Panc1 (cell line): ENCODE measurements around the gene ZC3H11A.

Source experiments
- POLR2AphosphoS5 ChIP-seq: IDR thresholded peaks from 2 replicates; pipeline ENCODE4 v1.6.1; 2012; ENCODE audit warnings: mild to moderate bottlenecking, low read depth, low read length, moderate library complexity
- SIN3A ChIP-seq: IDR thresholded peaks from 2 replicates; pipeline ENCODE4 v1.6.1; 2012; ENCODE audit warnings: low read depth, mild to moderate bottlenecking, low read length, moderate library complexity, borderline replicate concordance; ENCODE audit not compliant: insufficient read depth
- TCF7L2 ChIP-seq: IDR thresholded peaks from 2 replicates; pipeline ENCODE4 v1.6.1; 2011; ENCODE audit warnings: mild to moderate bottlenecking, low read depth, low read length, inconsistent platforms
- TF ChIP-seq, protein P1 (sequence below): fragments of 450-650 bp; IDR thresholded peaks from 2 replicates; pipeline ENCODE4 v1.5.1; 2017; ENCODE audit warnings: mild to moderate bottlenecking
- TF ChIP-seq, protein P2 (sequence below), 2 experiments: IDR thresholded peaks; 2 replicates each; pipeline ENCODE4 v1.6.1; 2011 to 2012; ENCODE audit warnings: low read depth in 2 of 2, control low read depth in 1 of 2, low read length in 1 of 2, mild to moderate bottlenecking in 1 of 2, moderate library complexity in 1 of 2; ENCODE audit not compliant: insufficient read depth in 1 of 2

DNA sequence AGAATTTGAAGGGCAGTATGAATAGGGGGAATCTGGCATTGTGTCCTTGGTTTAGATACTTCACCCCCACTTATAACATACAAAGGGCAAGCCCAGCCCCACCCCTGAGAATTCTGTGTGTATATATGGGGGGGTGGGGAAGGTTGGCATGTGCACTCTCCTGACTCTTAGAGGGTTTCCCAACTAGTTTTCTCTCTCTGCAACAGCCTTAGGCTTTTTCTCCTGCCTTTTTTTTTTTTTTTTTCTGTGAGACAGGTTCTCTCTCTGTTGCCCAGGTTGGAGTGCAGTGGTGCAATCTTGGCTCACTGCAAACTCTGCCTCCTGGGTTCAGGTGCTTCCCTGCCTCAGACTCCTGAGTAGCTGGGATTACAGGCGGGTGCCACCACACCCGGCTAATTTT lies 2.9 kb upstream of the ZC3H11A start:
- TF ChIP-seq SIN3A: no peak
- TF ChIP-seq, protein P1, sequence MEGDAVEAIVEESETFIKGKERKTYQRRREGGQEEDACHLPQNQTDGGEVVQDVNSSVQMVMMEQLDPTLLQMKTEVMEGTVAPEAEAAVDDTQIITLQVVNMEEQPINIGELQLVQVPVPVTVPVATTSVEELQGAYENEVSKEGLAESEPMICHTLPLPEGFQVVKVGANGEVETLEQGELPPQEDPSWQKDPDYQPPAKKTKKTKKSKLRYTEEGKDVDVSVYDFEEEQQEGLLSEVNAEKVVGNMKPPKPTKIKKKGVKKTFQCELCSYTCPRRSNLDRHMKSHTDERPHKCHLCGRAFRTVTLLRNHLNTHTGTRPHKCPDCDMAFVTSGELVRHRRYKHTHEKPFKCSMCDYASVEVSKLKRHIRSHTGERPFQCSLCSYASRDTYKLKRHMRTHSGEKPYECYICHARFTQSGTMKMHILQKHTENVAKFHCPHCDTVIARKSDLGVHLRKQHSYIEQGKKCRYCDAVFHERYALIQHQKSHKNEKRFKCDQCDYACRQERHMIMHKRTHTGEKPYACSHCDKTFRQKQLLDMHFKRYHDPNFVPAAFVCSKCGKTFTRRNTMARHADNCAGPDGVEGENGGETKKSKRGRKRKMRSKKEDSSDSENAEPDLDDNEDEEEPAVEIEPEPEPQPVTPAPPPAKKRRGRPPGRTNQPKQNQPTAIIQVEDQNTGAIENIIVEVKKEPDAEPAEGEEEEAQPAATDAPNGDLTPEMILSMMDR: no peak
- TF ChIP-seq TCF7L2: no peak
- TF ChIP-seq POLR2AphosphoS5: no peak
- TF ChIP-seq, protein P2, sequence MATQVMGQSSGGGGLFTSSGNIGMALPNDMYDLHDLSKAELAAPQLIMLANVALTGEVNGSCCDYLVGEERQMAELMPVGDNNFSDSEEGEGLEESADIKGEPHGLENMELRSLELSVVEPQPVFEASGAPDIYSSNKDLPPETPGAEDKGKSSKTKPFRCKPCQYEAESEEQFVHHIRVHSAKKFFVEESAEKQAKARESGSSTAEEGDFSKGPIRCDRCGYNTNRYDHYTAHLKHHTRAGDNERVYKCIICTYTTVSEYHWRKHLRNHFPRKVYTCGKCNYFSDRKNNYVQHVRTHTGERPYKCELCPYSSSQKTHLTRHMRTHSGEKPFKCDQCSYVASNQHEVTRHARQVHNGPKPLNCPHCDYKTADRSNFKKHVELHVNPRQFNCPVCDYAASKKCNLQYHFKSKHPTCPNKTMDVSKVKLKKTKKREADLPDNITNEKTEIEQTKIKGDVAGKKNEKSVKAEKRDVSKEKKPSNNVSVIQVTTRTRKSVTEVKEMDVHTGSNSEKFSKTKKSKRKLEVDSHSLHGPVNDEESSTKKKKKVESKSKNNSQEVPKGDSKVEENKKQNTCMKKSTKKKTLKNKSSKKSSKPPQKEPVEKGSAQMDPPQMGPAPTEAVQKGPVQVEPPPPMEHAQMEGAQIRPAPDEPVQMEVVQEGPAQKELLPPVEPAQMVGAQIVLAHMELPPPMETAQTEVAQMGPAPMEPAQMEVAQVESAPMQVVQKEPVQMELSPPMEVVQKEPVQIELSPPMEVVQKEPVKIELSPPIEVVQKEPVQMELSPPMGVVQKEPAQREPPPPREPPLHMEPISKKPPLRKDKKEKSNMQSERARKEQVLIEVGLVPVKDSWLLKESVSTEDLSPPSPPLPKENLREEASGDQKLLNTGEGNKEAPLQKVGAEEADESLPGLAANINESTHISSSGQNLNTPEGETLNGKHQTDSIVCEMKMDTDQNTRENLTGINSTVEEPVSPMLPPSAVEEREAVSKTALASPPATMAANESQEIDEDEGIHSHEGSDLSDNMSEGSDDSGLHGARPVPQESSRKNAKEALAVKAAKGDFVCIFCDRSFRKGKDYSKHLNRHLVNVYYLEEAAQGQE (IDR thresholded peaks at IDR 0.05; ENCODE audit: insufficient read depth in 1 of 2, low read depth in 2 of 2, low read length in 1 of 2): no peak
